PFSK-1 (cell line): Measurements from ENCODE around the gene COL13A1.

Experiments used
- FOXP2 ChIP-seq: optimal IDR thresholded peaks from 2 replicates; pipeline ENCODE3; 2011; ENCODE audit warnings: borderline replicate concordance, control low read depth, inconsistent platforms; ENCODE audit not compliant: insufficient read depth; ENCODE audit errors: extremely low read length, extremely low read depth
- POLR2AphosphoS5 ChIP-seq: IDR thresholded peaks from 2 replicates; pipeline ENCODE4 v1.6.1; 2012; ENCODE audit warnings: low read depth, mild to moderate bottlenecking, control low read depth, low read length, moderate library complexity
- SIN3A ChIP-seq: IDR thresholded peaks from 2 replicates; pipeline ENCODE4 v1.6.1; 2012; ENCODE audit warnings: mild to moderate bottlenecking, low read length, moderate library complexity, borderline replicate concordance; ENCODE audit not compliant: insufficient read depth
- TAF1 ChIP-seq: IDR thresholded peaks from 2 replicates; pipeline ENCODE4 v1.6.1; 2012; ENCODE audit warnings: low read length, control low read depth, borderline replicate concordance; ENCODE audit not compliant: insufficient read depth
- TF ChIP-seq, protein P1 (sequence below), 2 experiments: IDR thresholded peaks; 2 replicates each; pipeline versions ENCODE4 v1.6.1 to v1.8.0; 2011 to 2012; ENCODE audit warnings: low read depth in 2 of 2, low read length in 2 of 2, control low read depth in 1 of 2, inconsistent platforms in 1 of 2, mild to moderate bottlenecking in 1 of 2, moderate library complexity in 1 of 2; ENCODE audit not compliant: insufficient read depth in 1 of 2

COL13A1 gene

DNA sequence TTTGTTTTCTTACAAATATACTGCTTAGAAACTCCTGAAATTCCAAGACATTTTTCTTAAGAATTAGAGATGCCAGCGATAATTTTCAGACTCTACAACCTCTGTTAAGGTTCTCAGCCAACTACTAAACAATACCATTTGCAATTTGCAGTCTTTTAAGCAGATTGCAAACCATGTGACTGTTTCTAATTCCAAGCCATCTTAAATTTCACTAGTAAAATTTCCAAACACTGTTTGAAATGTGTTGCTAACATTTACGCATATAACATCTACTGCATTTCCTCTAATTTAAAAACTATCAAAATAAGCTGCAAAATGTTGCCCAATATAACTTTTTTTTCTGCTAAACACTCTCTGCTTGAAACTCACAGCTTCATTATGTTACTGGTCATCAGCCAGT lies 194.9 kb downstream of the COL13A1 start:
- TF ChIP-seq TAF1 = no peak

DNA sequence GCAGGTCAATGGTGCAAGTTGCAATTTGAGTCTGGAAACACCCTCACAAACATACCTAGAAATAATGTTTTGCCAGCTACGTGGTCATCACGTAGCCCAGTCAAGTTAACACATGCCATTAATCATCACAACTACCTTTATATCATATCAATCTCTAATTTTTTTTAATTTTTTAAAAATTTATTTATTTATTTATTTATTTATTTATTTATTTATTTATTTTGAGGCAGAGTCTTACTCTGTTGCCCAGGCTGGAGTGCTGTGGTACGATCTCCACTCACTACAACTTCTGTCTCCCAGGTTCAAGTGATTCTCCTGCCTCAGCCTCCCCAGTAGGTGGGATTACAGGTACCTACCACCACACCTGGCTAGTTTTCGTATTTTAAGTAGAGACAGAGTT lies 198.6 kb downstream of the COL13A1 start:
- TF ChIP-seq SIN3A (no peak), TAF1 (no peak), POLR2AphosphoS5 (no peak), FOXP2 (no peak)
- TF ChIP-seq, protein P1, sequence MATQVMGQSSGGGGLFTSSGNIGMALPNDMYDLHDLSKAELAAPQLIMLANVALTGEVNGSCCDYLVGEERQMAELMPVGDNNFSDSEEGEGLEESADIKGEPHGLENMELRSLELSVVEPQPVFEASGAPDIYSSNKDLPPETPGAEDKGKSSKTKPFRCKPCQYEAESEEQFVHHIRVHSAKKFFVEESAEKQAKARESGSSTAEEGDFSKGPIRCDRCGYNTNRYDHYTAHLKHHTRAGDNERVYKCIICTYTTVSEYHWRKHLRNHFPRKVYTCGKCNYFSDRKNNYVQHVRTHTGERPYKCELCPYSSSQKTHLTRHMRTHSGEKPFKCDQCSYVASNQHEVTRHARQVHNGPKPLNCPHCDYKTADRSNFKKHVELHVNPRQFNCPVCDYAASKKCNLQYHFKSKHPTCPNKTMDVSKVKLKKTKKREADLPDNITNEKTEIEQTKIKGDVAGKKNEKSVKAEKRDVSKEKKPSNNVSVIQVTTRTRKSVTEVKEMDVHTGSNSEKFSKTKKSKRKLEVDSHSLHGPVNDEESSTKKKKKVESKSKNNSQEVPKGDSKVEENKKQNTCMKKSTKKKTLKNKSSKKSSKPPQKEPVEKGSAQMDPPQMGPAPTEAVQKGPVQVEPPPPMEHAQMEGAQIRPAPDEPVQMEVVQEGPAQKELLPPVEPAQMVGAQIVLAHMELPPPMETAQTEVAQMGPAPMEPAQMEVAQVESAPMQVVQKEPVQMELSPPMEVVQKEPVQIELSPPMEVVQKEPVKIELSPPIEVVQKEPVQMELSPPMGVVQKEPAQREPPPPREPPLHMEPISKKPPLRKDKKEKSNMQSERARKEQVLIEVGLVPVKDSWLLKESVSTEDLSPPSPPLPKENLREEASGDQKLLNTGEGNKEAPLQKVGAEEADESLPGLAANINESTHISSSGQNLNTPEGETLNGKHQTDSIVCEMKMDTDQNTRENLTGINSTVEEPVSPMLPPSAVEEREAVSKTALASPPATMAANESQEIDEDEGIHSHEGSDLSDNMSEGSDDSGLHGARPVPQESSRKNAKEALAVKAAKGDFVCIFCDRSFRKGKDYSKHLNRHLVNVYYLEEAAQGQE (IDR thresholded peaks at IDR 0.05; ENCODE audit: insufficient read depth in 1 of 2, low read depth in 2 of 2, low read length in 2 of 2) = no peak

DNA sequence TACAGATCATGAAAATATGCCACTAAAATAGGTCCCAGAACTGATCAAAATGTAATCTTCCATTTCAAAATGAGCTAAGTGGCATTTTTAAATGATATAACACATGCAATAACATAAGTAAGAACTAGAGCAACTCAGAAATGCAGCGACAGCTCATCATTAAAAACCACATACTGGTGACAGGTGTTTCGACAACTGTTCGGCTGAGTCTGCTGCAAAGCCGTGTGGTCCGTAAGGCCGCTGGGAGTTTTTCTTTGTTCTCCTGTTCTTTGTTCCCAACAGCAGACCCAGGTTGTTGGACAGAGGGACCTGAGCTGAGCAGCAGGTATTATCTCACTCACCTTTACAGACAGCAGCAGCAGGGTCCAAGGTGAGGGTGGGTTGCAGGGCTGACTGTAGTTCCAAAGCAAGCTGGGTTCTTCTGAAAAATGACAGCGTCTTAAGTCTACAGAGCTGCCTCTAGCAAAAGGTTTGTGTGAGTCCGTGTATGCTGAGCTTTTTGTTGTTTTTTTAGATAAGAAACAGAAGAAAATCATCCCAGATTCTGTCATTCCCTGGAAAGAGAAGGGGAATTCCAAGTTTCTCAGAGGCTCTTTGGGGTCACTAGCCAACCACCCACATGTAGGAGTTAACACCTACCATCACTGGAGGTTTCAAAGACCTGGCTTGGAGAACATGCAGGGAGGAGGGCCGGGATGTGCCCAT lies 205.6 kb downstream of the COL13A1 start:
- TF ChIP-seq FOXP2 (no peak), POLR2AphosphoS5 (no peak), TAF1 (no peak), SIN3A (no peak)
- TF ChIP-seq, protein P1 (IDR thresholded peaks at IDR 0.05; ENCODE audit: insufficient read depth in 1 of 2, low read depth in 2 of 2, low read length in 2 of 2) = no peak
